NT2/D1 (cell line): ENCODE data around the gene FBLN2.

ENCODE experiments used
- DNase-seq: peaks from one replicate; pipeline ENCODE4 v3.0.0-alpha.2; 2011; ENCODE audit warnings: low read depth, low spot score
- H3K27me3 ChIP-seq: 2 replicates; pipeline ENCODE4 v1.6.0; 2011; ENCODE audit warnings: mild to moderate bottlenecking; ENCODE audit not compliant: insufficient read length, insufficient read depth
- H3K36me3 ChIP-seq: 2 replicates; pipeline ENCODE4 v1.6.1; 2011; ENCODE audit warnings: mild to moderate bottlenecking, low read length, mixed read lengths; ENCODE audit not compliant: insufficient read depth, insufficient read length
- H3K4me1 ChIP-seq: 2 replicates; pipeline ENCODE4 v1.5.1; 2011; ENCODE audit not compliant: insufficient read depth, insufficient read length
- H3K4me3 ChIP-seq: 2 replicates; pipeline ENCODE4 v1.5.1; 2011; ENCODE audit warnings: low read depth; ENCODE audit not compliant: insufficient read length
- H3K9ac ChIP-seq: 2 replicates; pipeline ENCODE4 v1.6.0; 2011; ENCODE audit warnings: low read depth; ENCODE audit not compliant: insufficient read length
- H3K9me3 ChIP-seq: 2 replicates; pipeline ENCODE4 v1.5.1; 2011; ENCODE audit warnings: mild to moderate bottlenecking, low read length; ENCODE audit not compliant: insufficient read depth
- SUZ12 ChIP-seq: IDR thresholded peaks from 2 replicates; pipeline ENCODE4 v1.6.1; 2011; ENCODE audit not compliant: insufficient read length, insufficient read depth; ENCODE audit errors: extremely low read depth
- YY1 ChIP-seq: IDR thresholded peaks from 2 replicates; pipeline ENCODE4 v1.6.1; 2011; ENCODE audit not compliant: insufficient read length, insufficient read depth
- ZNF274 ChIP-seq: IDR thresholded peaks from 2 replicates; pipeline ENCODE4 v1.6.1; 2011; ENCODE audit warnings: mild to moderate bottlenecking, low read depth, low read length

FBLN2 gene

GRCh38 chr3:13613343-13614190 is 64.6 kb downstream of the FBLN2 start:
- H3K4me1 ChIP-seq: peaks cover 2% of the 10 kb centered on the region
- H3K27me3 ChIP-seq: no peaks in the 10 kb centered on the region
- H3K9me3 ChIP-seq: no peaks in the 10 kb centered on the region
- no peak overlapping the region for H3K4me3 ChIP-seq
- H3K9ac ChIP-seq: no peak overlapping the region
- TF ChIP-seq SUZ12 (no peak), ZNF274 (no peak), YY1 (no peak)
- no peak for DNase-seq
- H3K36me3 ChIP-seq: peaks cover 56% of the 10 kb centered on the region

GRCh38 chr3:13614607-13615006 is 65.7 kb downstream of the FBLN2 start:
- Histone ChIP-seq H3K27me3 (no peaks in the 10 kb centered on the region), H3K4me1 (peaks cover 2% of the 10 kb centered on the region), H3K4me3 (no peak overlapping the region), H3K9me3 (no peaks in the 10 kb centered on the region), H3K36me3 (peaks cover 58% of the 10 kb centered on the region), H3K9ac (no peak overlapping the region)
- TF ChIP-seq YY1 (no peak), ZNF274 (no peak), SUZ12 (no peak)
- DNase-seq: no peak

GRCh38 chr3:13615019-13615528 is 66.1 kb downstream of the FBLN2 start:
- Histone ChIP-seq H3K27me3 (no peaks in the 10 kb centered on the region), H3K4me1 (peaks cover 2% of the 10 kb centered on the region)
- no peak for TF ChIP-seq YY1
- no peak for TF ChIP-seq ZNF274
- TF ChIP-seq SUZ12: no peak

GRCh38 chr3:13616359-13616758 is 67.4 kb downstream of the FBLN2 start:
- TF ChIP-seq YY1 (no peak), SUZ12 (no peak), ZNF274 (no peak)
- no peaks in the 10 kb centered on the region for H3K9me3 ChIP-seq
- no peak overlapping the region for H3K9ac ChIP-seq
- H3K36me3 ChIP-seq: peaks cover 67% of the 10 kb centered on the region
- no peaks in the 10 kb centered on the region for H3K27me3 ChIP-seq
- H3K4me1 ChIP-seq: peaks cover 2% of the 10 kb centered on the region
- DNase-seq: no peak
- H3K4me3 ChIP-seq: no peak overlapping the region

More at GRCh38 chr3:13615019-13615528, 66.1 kb downstream of the FBLN2 start:
- no peak for DNase-seq
- Histone ChIP-seq H3K36me3 (peaks cover 56% of the 10 kb centered on the region), H3K9me3 (no peaks in the 10 kb centered on the region), H3K9ac (no peak overlapping the region), H3K4me3 (no peak overlapping the region)

- Histone ChIP-seq H3K4me3 (no peak overlapping the region), H3K9me3 (no peaks in the 10 kb centered on the region), H3K4me1 (peaks cover 2% of the 10 kb centered on the region), H3K9ac (no peak overlapping the region), H3K27me3 (no peaks in the 10 kb centered on the region), H3K36me3 (peaks cover 76% of the 10 kb centered on the region)
- TF ChIP-seq ZNF274 (no peak), SUZ12 (no peak), YY1 (no peak)
- DNase-seq: no peak
Measured at GRCh38 chr3:13617097-13617738, 68.3 kb downstream of the FBLN2 start.

GRCh38 chr3:13617981-13618380 is 69.1 kb downstream of the FBLN2 start:
- Histone ChIP-seq H3K4me1 (peaks cover 4% of the 10 kb centered on the region), H3K9me3 (no peaks in the 10 kb centered on the region), H3K27me3 (no peaks in the 10 kb centered on the region), H3K4me3 (no peak overlapping the region), H3K9ac (no peak overlapping the region), H3K36me3 (peaks cover 81% of the 10 kb centered on the region)
- no peak for TF ChIP-seq SUZ12
- TF ChIP-seq ZNF274: no peak
- TF ChIP-seq YY1: no peak
- no peak for DNase-seq

- Histone ChIP-seq H3K9ac (no peak overlapping the region), H3K4me1 (peaks cover 4% of the 10 kb centered on the region), H3K27me3 (no peaks in the 10 kb centered on the region), H3K9me3 (no peaks in the 10 kb centered on the region), H3K4me3 (no peak overlapping the region), H3K36me3 (peaks cover 82% of the 10 kb centered on the region)
- no peak for TF ChIP-seq SUZ12
- TF ChIP-seq YY1: no peak
- no peak for TF ChIP-seq ZNF274
- DNase-seq: no peak
Measured at GRCh38 chr3:13618836-13619235, 69.9 kb downstream of the FBLN2 start.
